ENCODE data around the gene MYO18B.

The MYO18B gene

DNA sequence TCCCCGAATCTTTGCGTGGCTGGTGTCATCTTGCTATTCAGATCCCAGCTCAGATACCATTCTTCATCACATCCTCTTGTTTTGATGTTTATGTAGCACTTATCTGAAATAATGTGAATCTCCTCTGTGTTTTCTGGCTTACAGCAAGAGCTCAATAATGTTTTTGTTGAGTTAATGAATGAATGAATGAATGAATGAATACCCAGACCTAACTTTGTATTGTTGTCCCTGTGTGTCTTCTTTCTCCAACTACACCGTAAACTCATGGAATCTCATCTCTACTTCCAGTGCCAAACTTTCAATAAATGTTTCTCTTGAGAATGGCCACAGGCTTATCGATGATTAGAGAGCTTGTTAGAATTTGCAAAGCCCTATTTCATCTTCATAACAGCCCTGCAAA lies 110.2 kb downstream of the MYO18B start:
- DNase-seq (ENCODE audit: low read depth): no peak

DNA sequence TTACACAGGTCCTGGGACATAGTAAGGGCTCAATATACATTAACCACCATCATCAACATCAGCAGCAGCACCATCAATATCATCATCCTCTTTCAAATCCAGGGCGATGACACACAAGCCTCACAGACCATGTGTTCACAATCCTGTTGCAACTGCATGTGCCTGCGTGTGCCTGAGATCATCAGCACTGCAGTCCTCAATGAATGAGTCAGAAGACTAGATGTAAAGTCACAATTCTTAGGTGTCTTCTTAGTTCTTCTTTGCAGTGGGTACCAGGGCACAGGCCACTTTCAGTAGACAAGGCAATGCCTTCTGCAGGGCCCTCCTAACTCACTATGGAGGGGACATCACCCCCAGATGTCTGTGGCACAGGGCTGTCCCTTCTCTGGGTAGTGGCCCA lies 111.1 kb downstream of the MYO18B start:
- no peak for DNase-seq (ENCODE audit: low read depth)

DNA sequence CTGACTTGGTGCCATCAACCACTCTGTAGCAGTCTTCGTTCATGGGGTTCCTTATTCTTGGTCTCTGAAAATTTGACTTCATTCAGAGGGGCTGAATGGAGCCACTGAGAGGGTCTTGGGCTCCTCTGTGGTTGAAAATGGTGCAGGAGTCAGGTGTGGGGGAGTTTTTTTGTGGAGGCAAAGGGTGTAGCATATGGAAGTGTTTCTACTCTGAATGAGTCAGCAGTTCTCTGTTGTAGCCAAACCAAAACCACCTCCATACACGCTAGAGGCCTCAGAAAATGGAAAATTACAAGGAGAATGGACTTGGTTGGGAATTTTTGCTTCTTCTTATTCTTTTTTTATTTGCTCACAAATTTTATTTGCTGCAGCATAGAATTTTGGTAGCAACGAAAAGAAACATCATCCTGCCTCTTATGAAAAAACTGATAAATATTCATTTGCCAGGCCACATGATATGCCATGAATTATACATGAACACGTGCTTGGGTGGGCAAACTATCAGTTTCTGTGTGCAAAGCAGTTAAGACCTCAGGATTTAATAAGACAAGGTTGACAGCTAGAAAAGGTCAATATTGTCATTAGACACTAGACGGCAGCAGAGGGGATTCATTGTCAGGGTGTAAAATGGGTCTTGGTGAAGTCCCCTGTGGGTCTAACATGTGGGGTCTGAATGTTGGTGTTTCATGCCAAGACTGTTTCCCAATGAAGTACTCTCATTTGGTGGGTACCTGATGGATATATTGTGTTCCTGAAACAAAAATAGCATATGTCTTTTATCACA lies 111.7 kb downstream of the MYO18B start:
- DNase-seq (ENCODE audit: low read depth): no peak

DNA sequence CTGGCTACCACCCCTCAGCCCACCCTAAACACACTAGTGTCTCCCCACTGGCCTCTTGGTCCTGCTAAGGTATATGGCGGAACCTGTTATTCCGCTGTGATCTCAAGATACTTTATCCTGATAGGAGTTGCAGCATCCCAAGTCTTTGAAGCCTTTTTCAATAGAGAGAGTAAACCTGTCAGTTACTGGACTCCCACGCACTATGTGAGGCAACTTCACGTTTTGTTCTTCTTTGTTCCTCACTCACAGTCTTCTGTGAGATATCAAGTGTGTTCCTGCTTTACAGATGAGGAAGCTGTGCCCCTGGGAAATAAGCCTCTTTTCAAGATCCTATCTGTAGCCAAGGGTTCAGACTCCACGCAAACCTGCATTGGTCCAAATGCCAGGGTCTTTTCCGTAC lies 127.8 kb downstream of the MYO18B start:
- DNase-seq (ENCODE audit: low read depth): no peak

DNA sequence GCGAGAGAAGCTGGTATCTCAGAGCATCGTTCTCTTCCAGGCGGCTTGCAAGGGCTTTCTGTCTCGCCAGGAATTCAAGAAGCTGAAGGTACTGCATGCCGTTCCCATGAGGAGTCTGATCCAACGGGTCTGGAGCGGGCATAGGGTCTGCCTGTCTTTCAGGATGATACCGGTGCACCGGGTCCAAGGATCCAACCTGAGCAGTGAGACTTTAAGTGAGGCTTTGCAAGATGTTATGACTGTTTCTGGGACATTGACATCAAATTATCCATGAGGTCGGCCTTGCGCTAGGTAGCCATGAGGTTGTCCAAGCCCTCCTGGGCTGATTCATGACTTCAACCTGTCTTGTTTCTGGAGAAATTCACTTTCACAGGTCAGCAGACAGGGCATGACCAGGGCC lies 132.3 kb downstream of the MYO18B start:
- no peak for DNase-seq (ENCODE audit: low read depth)

DNA sequence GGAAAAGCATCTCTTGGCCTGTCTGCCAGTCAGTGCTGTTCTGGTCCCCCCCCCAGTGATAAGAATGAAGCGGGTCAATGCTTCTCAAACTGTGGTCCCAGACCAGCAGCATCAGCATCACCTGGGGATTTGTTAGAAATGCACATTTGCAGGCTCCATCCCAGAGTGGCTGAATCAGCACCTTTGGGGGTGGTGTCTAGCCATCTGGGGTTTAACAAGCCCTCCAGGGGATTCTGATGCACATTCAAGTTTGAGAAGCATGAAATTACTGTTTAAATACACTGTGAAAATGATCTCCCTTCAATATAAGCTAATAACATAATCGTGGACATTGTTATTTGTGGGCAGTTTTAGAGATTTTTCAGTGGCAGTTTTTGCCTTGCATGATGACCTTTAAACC lies 133.5 kb downstream of the MYO18B start:
- DNase-seq (ENCODE audit: low read depth): no peak

DNA sequence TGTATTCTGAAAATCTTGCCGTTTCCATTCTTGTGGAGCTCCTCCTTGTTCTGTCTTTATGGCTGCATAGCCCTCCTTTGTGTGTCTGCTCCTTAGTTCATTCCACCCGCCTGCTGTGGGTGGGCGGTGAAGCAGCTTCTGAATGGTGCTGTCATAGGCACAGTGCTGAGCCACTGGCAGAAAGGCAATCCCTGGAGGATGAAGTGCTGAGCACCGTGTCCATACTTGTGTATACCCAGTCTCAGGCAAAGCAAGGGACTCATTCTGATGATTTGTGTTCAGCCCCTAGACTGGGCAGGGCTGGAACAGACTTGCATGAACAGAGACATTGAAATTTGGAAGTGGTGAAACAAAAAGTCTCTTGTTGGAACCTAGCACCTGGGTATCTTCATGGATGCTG lies 134.9 kb downstream of the MYO18B start:
- no peak for DNase-seq (ENCODE audit: low read depth)

DNA sequence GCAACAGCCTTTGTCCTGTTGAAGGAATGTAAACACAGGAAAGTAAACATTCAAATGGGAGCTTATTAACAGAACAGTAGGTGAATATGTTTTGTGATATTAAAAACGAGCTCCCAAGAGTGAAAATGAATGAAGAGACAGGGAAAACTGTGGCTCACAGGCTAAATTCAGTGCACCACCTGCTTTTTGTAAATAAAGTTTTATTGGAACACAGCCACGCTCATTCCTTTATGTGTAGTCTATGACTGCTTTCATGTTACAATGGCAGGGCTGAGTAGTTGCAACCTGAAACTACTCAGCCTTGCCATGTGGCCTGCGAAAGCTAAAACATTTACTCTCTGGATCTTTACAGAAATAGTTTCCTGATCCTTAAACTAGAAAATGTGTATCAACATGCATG lies 136.9 kb downstream of the MYO18B start:
- DNase-seq (ENCODE audit: low read depth): no peak

DNA sequence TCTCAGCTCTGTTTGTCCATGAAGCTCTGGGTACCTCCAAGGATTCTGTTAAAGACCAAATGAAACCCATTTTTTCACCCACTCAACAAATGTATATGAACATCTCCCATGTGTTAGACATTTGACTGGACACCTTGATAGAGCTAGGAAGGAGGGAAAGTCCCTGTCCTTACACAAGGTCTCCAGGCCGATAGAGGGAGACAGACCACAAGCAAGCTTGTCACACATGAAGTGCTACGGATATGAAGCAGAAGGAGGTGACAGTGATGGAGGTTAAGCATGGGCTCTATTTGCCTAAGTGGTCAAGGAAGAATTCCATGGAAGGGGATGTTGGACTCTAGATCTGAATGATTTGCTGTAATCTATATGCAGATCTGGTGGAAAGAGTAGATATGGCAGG lies 138.5 kb downstream of the MYO18B start:
- no peak for DNase-seq (ENCODE audit: low read depth)

DNA sequence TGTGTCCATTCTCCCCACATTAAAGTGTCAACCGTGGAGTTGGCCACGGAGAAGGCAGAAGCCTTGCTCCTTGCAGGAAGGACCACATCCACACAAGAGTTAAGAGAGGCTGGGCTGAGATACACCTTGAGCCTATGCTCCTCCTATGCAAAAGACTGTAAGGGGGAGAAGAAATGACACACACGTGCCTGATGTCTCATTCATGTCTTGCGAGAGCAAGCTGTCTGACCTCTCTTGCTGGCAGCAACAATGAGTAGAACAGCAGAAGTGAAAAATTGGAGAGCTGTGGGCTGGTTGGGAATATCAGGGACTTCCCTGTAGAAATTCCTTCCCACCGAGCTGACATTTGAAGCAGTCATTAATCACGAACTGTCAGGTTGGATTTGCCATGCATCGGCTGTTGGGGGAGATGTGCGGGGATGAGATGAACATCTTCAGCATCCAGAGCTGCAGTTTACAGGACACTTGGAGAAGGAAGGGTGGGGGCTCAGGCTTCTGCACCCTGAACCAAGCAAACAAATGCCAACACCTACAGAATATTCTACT lies 139.3 kb downstream of the MYO18B start:
- no peak for DNase-seq (ENCODE audit: low read depth)

DNA sequence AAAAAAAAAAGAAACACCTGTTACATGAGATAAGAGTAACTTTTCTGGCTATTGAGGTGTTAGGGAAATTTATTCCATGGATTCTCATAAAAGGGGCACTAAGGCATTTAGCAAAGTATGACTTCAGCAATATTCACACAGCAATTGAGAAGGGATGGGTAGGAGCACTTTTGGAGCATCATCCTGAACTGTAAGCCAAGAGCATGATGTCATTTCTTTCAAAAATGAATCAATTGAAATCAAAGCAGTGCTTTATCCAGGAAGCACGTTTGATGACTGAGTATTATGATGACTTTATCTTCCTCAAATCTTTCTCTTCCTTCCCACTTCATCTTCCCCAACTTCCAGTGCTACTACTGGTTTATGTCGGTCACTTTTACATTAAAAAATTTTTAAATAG lies 140.4 kb downstream of the MYO18B start:
- DNase-seq (ENCODE audit: low read depth): no peak

DNA sequence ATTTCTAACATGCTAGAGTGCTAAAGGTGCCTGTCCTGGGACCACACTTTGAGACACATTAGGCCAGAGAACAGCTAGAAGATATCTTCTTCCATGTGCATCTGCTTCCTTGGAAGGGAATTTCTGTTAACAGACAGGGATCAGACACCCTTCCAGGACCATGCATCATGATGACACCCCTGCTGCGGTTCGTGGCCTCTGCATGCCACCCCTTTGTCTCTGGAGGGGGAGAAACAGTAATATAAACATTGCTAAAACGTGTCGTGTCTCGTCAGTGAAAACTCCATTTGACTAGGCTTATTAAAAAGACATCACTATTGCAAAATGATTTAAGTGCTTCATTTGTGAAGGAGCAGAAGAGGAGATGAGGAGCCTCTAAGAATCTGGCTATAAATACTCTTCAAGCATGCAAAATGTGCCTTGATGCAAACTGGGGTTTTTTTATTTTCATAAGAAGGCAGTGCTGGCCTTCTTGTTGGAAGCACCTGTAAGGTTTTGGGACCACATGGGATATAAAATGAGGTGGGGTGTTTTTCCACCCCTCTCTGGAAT lies 141.6 kb downstream of the MYO18B start:
- no peak for DNase-seq (ENCODE audit: low read depth)

DNA sequence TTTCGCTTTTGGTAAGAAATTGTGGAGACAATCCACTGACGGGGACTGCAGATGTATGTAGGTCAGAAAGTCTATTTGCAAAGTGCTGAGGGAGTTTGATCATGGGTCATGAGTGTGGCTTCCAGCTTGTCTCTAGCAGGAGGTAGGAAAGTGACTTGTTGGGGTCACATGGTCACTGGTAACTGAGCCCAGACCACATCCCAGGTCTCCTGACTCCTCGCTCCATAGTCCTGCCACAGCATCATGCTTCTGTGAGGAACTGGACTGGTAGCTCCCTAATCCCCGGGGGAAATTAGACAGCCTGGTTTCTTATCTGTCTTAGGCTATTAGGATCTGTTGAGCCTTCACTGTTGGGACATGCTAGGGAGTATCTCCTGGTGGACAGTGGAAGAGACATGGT lies 142.1 kb downstream of the MYO18B start:
- DNase-seq (ENCODE audit: low read depth): no peak

DNA sequence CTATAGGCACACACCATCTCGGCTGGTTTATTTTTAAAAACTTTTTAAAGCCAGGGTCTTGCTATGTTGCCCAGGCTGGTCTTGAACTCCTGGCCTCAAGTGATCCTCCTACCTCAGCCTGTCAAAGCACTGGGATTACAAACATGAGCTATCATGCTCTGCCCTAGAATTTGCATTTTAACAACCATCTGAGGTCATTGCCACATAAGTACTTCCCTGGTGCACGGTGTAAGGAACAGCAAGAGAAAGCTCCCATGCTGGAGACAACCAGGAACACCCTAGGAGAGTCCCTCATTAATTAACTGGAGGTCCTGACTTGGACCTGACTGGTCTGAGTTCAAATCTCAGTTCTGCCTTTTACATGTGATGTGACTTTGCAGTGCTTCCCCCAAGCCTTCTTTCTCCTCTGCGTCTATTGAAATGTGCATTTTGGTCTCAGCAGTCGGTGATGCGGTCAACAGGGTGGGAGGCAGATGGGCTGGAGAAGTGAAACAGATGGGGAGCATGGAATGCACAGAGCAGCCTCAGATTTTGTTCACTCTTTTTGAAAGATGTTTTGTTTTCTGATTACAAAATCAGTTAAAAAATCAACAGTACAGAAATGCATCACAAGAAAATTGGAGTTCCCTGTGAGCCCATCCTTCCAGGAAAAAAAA lies 146.5 kb downstream of the MYO18B start:
- DNase-seq (ENCODE audit: low read depth): no peak

DNA sequence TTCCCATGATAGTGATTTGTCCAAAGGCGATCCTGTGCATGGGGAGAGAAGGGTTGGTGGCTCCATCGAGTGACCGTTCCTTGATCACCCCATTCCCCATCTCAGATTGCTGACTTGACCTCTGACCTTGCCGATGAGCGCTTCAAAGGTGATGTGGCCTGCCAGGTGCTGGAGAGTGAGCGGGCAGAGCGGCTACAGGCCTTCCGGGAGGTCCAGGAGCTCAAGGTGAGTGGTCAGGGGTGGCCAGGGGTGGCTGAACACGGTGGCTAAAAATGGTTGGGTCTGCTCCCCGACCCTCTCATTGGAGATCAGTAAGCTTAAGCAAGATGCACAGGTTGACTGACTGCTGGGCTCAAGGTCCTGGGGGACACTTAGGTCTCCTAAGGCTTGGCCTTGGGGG lies 148.7 kb downstream of the MYO18B start:
- DNase-seq (ENCODE audit: low read depth): no peak

DNA sequence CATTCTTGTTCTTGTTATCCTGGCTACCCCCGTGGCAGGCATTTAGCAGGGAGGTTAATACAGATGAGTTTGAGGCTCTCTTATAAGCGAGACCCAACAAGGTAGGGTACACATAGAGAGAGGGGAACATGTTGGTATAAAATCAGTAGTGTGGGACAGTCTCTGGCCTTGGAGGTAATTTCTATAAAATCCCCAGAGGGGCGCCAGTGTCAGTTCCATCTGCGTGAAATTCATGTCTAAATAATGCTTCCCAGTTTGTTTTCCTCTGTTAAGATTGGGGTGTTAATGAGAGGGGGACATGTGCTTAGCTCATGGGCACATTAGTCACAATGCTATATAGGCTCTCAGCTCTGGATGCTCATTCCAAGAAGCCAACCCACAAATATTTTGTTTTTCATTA lies 150.7 kb downstream of the MYO18B start:
- DNase-seq (ENCODE audit: low read depth): no peak

DNA sequence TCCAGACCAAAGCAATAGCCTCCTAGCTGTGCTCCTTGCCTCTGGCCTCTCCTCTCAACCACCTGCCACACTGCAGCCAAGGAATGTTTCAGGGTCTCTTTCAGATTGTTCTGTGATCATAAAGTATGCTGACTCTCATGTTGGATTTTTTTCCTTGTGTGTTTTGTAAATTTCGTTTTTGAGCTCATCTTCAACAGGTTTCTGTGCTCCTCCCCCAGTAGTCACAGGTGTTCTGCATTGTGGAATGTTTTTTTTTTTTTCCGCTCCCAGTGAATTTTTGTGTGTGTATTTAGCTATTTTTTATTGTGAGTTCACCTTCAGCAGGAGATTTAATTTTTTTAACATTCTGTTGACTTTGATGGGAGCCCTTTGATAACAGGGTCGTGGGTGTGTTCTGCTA lies 153.7 kb downstream of the MYO18B start:
- DNase-seq (ENCODE audit: low read depth): no peak

DNA sequence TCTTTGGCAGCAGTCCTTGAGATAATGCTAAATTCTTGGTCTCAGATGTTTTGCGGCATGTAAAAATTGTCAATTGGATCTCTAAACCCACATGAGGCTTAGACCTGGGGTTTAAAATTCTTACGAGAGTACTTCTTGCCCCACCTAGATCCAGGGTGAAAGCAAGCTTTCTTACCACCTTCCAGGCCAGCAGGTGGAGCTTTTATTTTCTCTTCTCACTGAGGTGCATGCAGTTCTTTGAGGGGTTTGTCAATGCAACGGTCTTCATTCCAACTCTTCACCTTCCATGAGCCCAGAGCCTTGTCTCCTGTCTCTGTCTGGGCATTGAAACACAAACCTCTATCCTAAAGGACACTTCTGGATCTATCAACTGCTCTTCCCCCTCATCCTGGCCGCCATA lies 154.1 kb downstream of the MYO18B start:
- DNase-seq (ENCODE audit: low read depth): no peak

DNA sequence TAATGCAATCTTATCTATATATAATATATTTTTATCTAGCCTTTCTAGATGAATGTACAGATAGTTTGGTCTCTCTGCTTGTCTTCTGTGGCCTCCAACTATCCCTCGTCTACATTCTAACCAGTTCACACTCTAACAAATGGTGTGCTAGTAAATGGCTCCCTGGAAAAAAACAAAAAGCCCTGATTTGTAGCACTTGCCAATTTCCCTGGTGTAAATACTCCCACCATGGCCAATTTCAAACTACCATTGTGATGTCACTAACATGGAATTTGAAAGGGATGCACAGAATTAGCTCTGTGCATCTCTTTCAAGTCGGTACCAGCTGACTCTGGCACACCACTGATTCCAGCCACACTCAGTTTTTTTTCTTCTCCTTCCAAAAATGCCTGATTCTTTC lies 154.6 kb downstream of the MYO18B start:
- no peak for DNase-seq (ENCODE audit: low read depth)

DNA sequence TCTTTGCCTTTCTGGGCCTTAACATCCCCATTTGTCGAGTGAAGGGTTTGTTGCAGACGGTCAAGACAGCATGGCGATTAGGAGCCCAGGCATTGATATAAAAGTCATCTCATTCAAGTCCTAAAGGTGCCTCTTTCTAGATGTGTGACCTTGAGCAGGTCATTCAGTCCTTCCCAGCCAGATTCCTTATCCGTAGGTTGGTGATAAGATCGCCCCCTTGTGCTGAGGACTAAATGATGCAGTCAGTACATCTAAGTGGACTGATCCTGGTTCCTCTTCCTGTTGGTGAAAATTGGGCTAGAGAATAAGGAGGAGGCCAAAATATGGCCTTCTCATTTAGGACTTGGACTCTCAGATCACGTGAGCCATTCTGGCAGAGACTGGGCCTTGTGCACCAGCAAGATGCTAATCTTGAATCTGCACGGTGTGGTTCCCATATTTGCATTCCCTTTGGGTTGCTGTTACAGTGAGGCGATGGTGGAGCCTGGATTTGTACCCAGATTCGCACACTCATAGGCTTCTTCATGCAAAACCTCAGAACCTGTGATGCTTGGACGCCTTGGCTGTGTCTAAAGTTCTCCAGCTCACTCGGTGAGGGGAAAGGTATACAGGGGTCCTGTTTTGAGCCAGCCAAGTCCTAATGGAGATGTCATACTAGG lies 156.8 kb downstream of the MYO18B start:
- DNase-seq (ENCODE audit: low read depth): no peak

DNA sequence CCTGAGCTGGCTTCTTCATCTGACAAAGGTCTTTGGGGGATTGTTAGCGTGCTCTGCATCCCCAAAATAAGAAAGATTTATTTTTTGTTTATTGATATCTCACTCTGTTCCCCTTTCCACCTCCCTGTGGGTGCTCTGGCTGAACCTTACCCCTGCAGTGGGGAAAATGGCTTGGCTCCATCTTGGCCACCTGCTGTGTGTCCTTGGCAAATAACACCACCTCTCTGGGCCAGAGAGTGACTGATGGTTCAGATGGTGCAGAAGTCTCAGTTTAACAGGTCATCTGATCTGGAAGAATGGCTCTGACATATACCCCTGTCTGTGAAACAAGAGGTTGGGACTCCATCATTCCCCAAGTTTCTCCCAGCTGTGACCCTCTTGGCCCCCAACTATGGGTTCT lies 157.6 kb downstream of the MYO18B start:
- DNase-seq (ENCODE audit: low read depth): no peak

DNA sequence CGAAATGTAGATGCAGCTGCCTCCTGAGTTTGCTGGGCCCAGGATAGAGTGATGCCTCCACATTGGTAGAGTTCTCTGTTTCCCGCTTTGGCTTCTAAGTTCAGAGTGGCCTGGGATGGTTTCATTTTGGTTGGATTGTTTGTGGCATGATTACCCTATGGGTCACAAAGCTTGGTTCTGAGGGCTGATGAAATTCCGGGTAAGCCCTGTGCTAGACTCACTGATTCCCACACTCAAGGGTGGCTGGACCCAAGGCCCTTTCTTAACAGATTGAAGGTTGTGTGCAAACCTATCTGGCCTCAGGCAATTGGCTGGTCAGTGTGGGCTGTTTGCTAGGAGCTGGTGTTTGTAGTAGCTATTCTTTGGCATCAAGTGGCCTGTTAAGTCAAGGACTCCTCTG lies 158.4 kb downstream of the MYO18B start:
- DNase-seq (ENCODE audit: low read depth): no peak

DNA sequence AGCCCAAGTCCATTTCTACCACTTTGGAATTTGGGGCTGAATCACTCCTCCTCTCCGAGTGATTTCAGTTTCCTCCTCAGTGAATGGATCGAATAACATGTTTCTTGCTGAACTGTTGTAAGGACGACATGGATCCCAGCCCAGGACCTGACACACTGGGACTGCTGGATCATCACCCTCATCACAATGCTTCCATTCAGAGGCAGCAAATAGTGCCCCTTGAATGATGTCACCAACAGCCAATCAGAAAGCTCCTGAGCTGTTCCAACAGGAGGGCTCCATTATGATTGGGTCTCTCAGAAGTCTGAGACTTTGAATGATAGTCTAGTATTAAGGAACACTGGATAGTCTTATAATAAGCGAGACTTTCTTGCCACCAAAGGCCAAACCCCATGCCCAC lies 158.9 kb downstream of the MYO18B start:
- no peak for DNase-seq (ENCODE audit: low read depth)
